WTC11 (cell line): ENCODE results near the gene RAI1. TPM values are rescaled to one million over a fixed set of nuclear protein-coding genes. Genes with fewer than 3 reads are reported as not detected.

Experiments used
- ATAC-seq: fragments of 200-7000 bp; cut with Tn5 transposase; 2 replicates; pipeline ENCODE4 v1.10.0; 2021; ENCODE audit warnings: mild to moderate bottlenecking, moderate library complexity
- CTCF ChIA-PET: fragments of 300-600 bp; sonication (Branson Sonifier 250); formaldehyde crosslinking; loops from one replicate; lab custom pipeline; 2021; ENCODE audit warnings: antibody characterized with exemption; lab: Charles Lee
- POLR2A ChIA-PET: fragments of 350-600 bp; sonication (Branson Sonifier 250); formaldehyde crosslinking; loops from one replicate; lab custom pipeline; 2021; ENCODE audit warnings: antibody characterized with exemption; lab: Charles Lee
- DNase-seq: peaks from one replicate; pipeline ENCODE4 v3.0.0; 2021; ENCODE audit warnings: low spot score
- H3K27ac Mint-ChIP-seq: 2 replicates; pipeline ENCODE4 v1.8.0; 2021; ENCODE audit warnings: mixed read lengths
- H3K27me3 Mint-ChIP-seq: 2 replicates; pipeline ENCODE4 v1.8.0; 2021; ENCODE audit warnings: low read depth, mild to moderate bottlenecking, moderate library complexity, mixed read lengths
- H3K36me3 Mint-ChIP-seq: 2 replicates; pipeline ENCODE4 v1.8.0; 2021; ENCODE audit warnings: mixed read lengths
- H3K4me1 Mint-ChIP-seq: 2 replicates; pipeline ENCODE4 v1.8.0; 2022; ENCODE audit warnings: mixed read lengths
- H3K4me3 Mint-ChIP-seq: 2 replicates; pipeline ENCODE4 v1.8.0; 2021; ENCODE audit warnings: mild to moderate bottlenecking, moderate library complexity, mixed read lengths
- H3K9me3 Mint-ChIP-seq: 2 replicates; pipeline ENCODE4 v1.8.0; 2021; ENCODE audit warnings: mixed read lengths
- CREM ChIP-seq: sonication (generic); formaldehyde crosslinking; IDR thresholded peaks from 2 replicates; pipeline ENCODE4 v1.8.1; 2022; ENCODE audit warnings: mild to moderate bottlenecking, missing genetic modification reagents, moderate library complexity
- EMX1 ChIP-seq: fragments of 250-450 bp; sonication (Bioruptor Pico); IDR thresholded peaks from 2 replicates; pipeline ENCODE4 v1.8.0; 2021; ENCODE audit warnings: mild to moderate bottlenecking
- GTF2I ChIP-seq: fragments of 250-450 bp; sonication (Bioruptor Pico); conservative IDR thresholded peaks from 2 replicates; pipeline ENCODE4 v1.4.0; 2021; ENCODE audit warnings: mild to moderate bottlenecking
- JUN ChIP-seq: sonication (generic); formaldehyde crosslinking; IDR thresholded peaks from 2 replicates; pipeline ENCODE4 v1.8.0; 2023; ENCODE audit warnings: mild to moderate bottlenecking, missing genetic modification reagents
- MAX ChIP-seq: sonication (generic); formaldehyde crosslinking; IDR thresholded peaks from 2 replicates; pipeline ENCODE4 v1.8.0; 2022; ENCODE audit warnings: mild to moderate bottlenecking, missing genetic modification reagents
- MYBL2 ChIP-seq: sonication (generic); formaldehyde crosslinking; IDR thresholded peaks from 2 replicates; pipeline ENCODE4 v1.8.1; 2023; ENCODE audit warnings: mild to moderate bottlenecking, moderate library complexity, missing genetic modification reagents
- NFE2L1 ChIP-seq: sonication (generic); formaldehyde crosslinking; IDR thresholded peaks from 2 replicates; pipeline ENCODE4 v1.8.1; 2023; ENCODE audit warnings: missing genetic modification reagents
- SP1 ChIP-seq: sonication (generic); formaldehyde crosslinking; conservative IDR thresholded peaks from 2 replicates; pipeline ENCODE4 v1.8.1; 2022; ENCODE audit warnings: missing genetic modification reagents
- STAT6 ChIP-seq: sonication (generic); formaldehyde crosslinking; conservative IDR thresholded peaks from 2 replicates; pipeline ENCODE4 v1.8.1; 2023; ENCODE audit warnings: mild to moderate bottlenecking, low read depth, missing genetic modification reagents, moderate library complexity
- ZNF263 ChIP-seq: sonication (generic); formaldehyde crosslinking; IDR thresholded peaks from 2 replicates; pipeline ENCODE4 v1.8.1; 2022; ENCODE audit warnings: low read depth, mild to moderate bottlenecking, moderate library complexity, missing genetic modification reagents
- ZNF416 ChIP-seq: fragments of 250-450 bp; sonication (Bioruptor Pico); IDR thresholded peaks from 2 replicates; pipeline ENCODE4 v1.9.0; 2021; ENCODE audit warnings: mild to moderate bottlenecking, inconsistent platforms
- ZNF425 ChIP-seq: fragments of 250-450 bp; sonication (Bioruptor Pico); conservative IDR thresholded peaks from 2 replicates; pipeline ENCODE4 v1.9.0; 2021; ENCODE audit warnings: mild to moderate bottlenecking
- total RNA-seq: library from RNA; stranded (reverse); gene quantifications from 3 replicates; pipeline ENCODE4 v1.2.3, GENCODE V29; 2021
- TF ChIP-seq, protein P1 (sequence below): sonication (generic); formaldehyde crosslinking; IDR thresholded peaks from 2 replicates; pipeline ENCODE4 v1.8.0; 2022; ENCODE audit warnings: mild to moderate bottlenecking, missing genetic modification reagents
- TF ChIP-seq, protein P2 (sequence below): sonication (generic); formaldehyde crosslinking; IDR thresholded peaks from 2 replicates; pipeline ENCODE4 v1.8.1; 2023; ENCODE audit warnings: mild to moderate bottlenecking, missing genetic modification reagents, borderline replicate concordance
- TF ChIP-seq, protein P3 (sequence below): sonication (generic); formaldehyde crosslinking; IDR thresholded peaks from 2 replicates; pipeline ENCODE4 v1.8.0; 2022; ENCODE audit warnings: mild to moderate bottlenecking, missing genetic modification reagents
- TF ChIP-seq, protein P4 (sequence below): sonication (generic); formaldehyde crosslinking; IDR thresholded peaks from 2 replicates; pipeline ENCODE4 v1.8.1; 2022; ENCODE audit warnings: missing genetic modification reagents, borderline replicate concordance

The RAI1 gene
- total RNA-seq, 1 experiment from 2014 or later = 12.7 TPM

DNA sequence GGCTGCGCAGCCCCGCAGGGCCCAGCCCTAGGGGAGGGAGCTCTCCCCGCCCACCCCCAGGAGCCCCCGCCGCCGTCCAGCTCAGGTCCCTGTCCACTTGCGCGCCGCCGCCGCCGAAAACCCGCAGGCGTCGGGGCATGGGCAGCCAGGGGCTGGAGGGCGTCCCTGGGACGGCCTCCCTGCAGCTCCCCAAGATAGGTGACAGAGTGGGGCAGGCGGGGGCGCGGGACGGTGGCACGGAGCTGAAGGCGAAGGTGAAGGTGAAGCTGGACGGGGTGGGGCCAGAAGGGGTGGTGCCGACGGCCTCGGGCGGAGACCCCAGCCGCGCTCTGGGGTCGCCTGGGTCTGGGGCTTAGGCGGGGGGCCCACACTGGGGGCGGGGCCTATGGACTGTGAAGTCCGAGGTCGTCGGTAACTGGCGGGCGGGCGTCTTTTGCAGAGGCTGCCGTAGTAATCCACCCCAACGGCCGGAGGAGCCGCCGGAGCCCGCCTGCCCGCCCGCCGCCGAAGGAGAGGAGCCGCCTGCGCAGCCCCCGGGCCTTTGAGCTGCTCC is 128.3 kb downstream of the RAI1 start (continued):
- TF ChIP-seq, protein P1, sequence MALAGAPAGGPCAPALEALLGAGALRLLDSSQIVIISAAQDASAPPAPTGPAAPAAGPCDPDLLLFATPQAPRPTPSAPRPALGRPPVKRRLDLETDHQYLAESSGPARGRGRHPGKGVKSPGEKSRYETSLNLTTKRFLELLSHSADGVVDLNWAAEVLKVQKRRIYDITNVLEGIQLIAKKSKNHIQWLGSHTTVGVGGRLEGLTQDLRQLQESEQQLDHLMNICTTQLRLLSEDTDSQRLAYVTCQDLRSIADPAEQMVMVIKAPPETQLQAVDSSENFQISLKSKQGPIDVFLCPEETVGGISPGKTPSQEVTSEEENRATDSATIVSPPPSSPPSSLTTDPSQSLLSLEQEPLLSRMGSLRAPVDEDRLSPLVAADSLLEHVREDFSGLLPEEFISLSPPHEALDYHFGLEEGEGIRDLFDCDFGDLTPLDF (CRISPR knock-in tag) = no peak
- TF ChIP-seq ZNF416 (CRISPR knock-in tag) = no peak
- no peak for TF ChIP-seq JUN (CRISPR knock-in tag)
- TF ChIP-seq, protein P2, sequence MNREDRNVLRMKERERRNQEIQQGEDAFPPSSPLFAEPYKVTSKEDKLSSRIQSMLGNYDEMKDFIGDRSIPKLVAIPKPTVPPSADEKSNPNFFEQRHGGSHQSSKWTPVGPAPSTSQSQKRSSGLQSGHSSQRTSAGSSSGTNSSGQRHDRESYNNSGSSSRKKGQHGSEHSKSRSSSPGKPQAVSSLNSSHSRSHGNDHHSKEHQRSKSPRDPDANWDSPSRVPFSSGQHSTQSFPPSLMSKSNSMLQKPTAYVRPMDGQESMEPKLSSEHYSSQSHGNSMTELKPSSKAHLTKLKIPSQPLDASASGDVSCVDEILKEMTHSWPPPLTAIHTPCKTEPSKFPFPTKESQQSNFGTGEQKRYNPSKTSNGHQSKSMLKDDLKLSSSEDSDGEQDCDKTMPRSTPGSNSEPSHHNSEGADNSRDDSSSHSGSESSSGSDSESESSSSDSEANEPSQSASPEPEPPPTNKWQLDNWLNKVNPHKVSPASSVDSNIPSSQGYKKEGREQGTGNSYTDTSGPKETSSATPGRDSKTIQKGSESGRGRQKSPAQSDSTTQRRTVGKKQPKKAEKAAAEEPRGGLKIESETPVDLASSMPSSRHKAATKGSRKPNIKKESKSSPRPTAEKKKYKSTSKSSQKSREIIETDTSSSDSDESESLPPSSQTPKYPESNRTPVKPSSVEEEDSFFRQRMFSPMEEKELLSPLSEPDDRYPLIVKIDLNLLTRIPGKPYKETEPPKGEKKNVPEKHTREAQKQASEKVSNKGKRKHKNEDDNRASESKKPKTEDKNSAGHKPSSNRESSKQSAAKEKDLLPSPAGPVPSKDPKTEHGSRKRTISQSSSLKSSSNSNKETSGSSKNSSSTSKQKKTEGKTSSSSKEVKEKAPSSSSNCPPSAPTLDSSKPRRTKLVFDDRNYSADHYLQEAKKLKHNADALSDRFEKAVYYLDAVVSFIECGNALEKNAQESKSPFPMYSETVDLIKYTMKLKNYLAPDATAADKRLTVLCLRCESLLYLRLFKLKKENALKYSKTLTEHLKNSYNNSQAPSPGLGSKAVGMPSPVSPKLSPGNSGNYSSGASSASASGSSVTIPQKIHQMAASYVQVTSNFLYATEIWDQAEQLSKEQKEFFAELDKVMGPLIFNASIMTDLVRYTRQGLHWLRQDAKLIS (CRISPR knock-in tag) = no peak
- TF ChIP-seq, protein P3, sequence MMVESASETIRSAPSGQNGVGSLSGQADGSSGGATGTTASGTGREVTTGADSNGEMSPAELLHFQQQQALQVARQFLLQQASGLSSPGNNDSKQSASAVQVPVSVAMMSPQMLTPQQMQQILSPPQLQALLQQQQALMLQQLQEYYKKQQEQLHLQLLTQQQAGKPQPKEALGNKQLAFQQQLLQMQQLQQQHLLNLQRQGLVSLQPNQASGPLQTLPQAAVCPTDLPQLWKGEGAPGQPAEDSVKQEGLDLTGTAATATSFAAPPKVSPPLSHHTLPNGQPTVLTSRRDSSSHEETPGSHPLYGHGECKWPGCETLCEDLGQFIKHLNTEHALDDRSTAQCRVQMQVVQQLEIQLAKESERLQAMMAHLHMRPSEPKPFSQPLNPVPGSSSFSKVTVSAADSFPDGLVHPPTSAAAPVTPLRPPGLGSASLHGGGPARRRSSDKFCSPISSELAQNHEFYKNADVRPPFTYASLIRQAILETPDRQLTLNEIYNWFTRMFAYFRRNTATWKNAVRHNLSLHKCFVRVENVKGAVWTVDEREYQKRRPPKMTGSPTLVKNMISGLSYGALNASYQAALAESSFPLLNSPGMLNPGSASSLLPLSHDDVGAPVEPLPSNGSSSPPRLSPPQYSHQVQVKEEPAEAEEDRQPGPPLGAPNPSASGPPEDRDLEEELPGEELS (CRISPR knock-in tag) = no peak
- TF ChIP-seq SP1 (CRISPR knock-in tag) = 0 out of 2 replicates have a peak, but pooled peaks have one; percentile 80
- TF ChIP-seq STAT6 (CRISPR knock-in tag) = 0 out of 2 replicates have a peak, but pooled peaks have one; percentile 74
- TF ChIP-seq MYBL2 = no peak
- TF ChIP-seq, protein P4, sequence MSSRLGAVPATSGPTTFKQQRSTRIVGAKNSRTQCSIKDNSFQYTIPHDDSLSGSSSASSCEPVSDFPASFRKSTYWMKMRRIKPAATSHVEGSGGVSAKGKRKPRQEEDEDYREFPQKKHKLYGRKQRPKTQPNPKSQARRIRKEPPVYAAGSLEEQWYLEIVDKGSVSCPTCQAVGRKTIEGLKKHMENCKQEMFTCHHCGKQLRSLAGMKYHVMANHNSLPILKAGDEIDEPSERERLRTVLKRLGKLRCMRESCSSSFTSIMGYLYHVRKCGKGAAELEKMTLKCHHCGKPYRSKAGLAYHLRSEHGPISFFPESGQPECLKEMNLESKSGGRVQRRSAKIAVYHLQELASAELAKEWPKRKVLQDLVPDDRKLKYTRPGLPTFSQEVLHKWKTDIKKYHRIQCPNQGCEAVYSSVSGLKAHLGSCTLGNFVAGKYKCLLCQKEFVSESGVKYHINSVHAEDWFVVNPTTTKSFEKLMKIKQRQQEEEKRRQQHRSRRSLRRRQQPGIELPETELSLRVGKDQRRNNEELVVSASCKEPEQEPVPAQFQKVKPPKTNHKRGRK = no peak

DNA sequence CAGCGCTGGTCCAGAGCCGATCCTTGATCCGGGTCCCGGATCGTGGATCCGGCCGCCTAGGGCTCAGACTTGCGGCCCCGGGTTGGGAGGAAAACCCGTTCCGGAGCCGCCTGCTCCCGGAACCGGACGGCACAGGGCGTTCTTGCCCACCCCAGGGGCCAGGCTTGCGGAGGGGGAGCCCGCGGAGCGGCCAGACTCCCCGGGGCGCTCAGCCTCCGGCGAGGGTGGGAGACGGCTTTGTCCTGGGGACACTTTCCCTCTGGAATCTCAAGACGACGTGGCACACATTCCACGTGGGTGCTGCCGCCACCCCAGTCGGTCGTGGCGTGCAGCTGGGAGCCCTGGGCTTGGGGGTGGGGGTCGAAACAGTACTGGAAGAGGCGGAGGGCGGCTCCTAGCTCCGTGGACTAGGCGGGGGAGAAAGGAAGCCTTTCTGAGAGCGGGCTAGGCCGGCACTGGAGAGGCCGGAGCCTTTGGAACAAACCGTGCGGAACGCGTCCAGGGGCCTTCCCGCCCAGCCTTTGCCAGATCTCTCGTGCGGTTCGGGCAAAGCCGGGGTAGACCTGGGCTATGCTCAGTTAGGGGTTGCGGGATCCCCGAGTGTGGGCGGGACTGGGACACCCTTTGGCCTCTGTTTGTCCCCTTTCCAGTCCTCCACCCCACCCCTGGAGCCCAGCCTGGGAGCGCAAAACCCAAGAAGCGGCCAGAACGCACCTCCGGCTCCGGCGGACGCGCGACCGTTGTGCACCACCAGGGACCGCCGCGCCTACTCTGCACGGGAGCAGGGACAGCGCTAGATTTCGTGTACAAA is 129.0 kb downstream of the RAI1 start:
- ChIA-PET CTCF (interaction anchor here (0.7 to 4.7 kb wide), 22 partner anchors 8 to 196 kb away, joined by 3 to 47 read pairs (median 5); partner anchors contain the start of gene SREBF1), POLR2A (interaction anchor here (0.7 to 3.6 kb wide), 6 partner anchors 13 to 515 kb away, joined by 3 to 34 read pairs (median 8); partner anchors contain the start of gene SREBF1)
- peaks cover 16% of the 10 kb centered on the region for H3K27me3 Mint-ChIP-seq
- H3K36me3 Mint-ChIP-seq = peaks cover 10% of the 10 kb centered on the region; the same call in 1 of the 2 replicates
- ATAC-seq = peak; percentile 62
- peak; percentile 60 for DNase-seq
- peaks cover 22% of the 10 kb centered on the region for H3K4me1 Mint-ChIP-seq
- H3K9me3 Mint-ChIP-seq = no peaks in the 10 kb centered on the region
- peak overlapping the region; percentile 66 for H3K4me3 Mint-ChIP-seq
- H3K27ac Mint-ChIP-seq = no peak overlapping the region
- TF ChIP-seq ZNF425 (CRISPR knock-in tag) = 0 out of 2 replicates have a peak, but pooled peaks have one; percentile 46
- peak; percentile 31; the same call in 1 of the 2 replicates for TF ChIP-seq EMX1
- 0 out of 2 replicates have a peak, but pooled peaks have one; percentile 15 for TF ChIP-seq STAT6 (CRISPR knock-in tag)
- peak; percentile 96 for TF ChIP-seq GTF2I
- TF ChIP-seq ZNF263 (CRISPR knock-in tag) = no peak
- TF ChIP-seq MAX (CRISPR knock-in tag) = no peak; the same call in 1 of the 2 replicates
- 0 out of 2 replicates have a peak, but pooled peaks have one; percentile 27 for TF ChIP-seq CREM
- TF ChIP-seq NFE2L1 (CRISPR knock-in tag) = no peak
